Astrocyte (in vitro differentiated cells and primary cell): Measurements from ENCODE around the gene PIK3R1. TPM values are rescaled to one million over a fixed set of nuclear protein-coding genes. Genes with fewer than 3 reads are reported as not detected.

Experiments
- DNase-seq: peaks from one replicate; pipeline ENCODE4 v3.0.0-alpha.2; 2010; ENCODE audit warnings: low read depth
- FAIRE-seq: peaks from 2 replicates; lab custom pipeline; 2011; peaks lifted over from hg19 to GRCh38; lab: Jason Lieb, UNC
- H2AFZ ChIP-seq: 2 replicates; pipeline ENCODE4 v1.6.0; 2012; ENCODE audit warnings: low read depth, low read length, inconsistent platforms
- H3K27ac ChIP-seq: 2 replicates; pipeline ENCODE4 v1.5.1; 2011; ENCODE audit warnings: low read depth, low read length, inconsistent platforms
- H3K27me3 ChIP-seq: 2 replicates; pipeline ENCODE4 v1.6.0; 2011; ENCODE audit warnings: low read length, inconsistent platforms; ENCODE audit not compliant: insufficient read depth
- H3K36me3 ChIP-seq: 2 replicates; pipeline ENCODE4 v1.5.1; 2011; ENCODE audit warnings: low read length, inconsistent platforms; ENCODE audit not compliant: insufficient read depth
- H3K4me1 ChIP-seq: 2 replicates; pipeline ENCODE4 v1.5.1; 2011; ENCODE audit warnings: low read length, inconsistent platforms; ENCODE audit not compliant: insufficient read depth
- H3K4me2 ChIP-seq: 2 replicates; pipeline ENCODE4 v1.6.0; 2012; ENCODE audit warnings: low read length, inconsistent platforms
- H3K4me3 ChIP-seq: 2 replicates; pipeline ENCODE4 v1.5.1; 2011; ENCODE audit warnings: low read depth, mild to moderate bottlenecking, low read length, inconsistent platforms; ENCODE audit not compliant: insufficient read depth
- H3K79me2 ChIP-seq: 2 replicates; pipeline ENCODE4 v1.6.0; 2012; ENCODE audit warnings: mild to moderate bottlenecking, low read length, inconsistent platforms; ENCODE audit not compliant: insufficient read depth
- H3K9ac ChIP-seq: 2 replicates; pipeline ENCODE4 v1.6.0; 2012; ENCODE audit warnings: mild to moderate bottlenecking, low read length, inconsistent platforms
- H3K9me3 ChIP-seq: 2 replicates; pipeline ENCODE4 v1.5.1; 2012; ENCODE audit warnings: low read depth, mild to moderate bottlenecking, low read length, inconsistent platforms; ENCODE audit not compliant: insufficient read depth
- H4K20me1 ChIP-seq: 2 replicates; pipeline ENCODE4 v1.6.0; 2012; ENCODE audit warnings: low read length, inconsistent platforms; ENCODE audit not compliant: insufficient read depth
- H3K27ac Mint-ChIP-seq: one replicate; pipeline ENCODE4 v1.8.0; 2021; ENCODE audit warnings: mild to moderate bottlenecking, mixed read lengths; ENCODE audit not compliant: unreplicated experiment
- H3K27me3 Mint-ChIP-seq: one replicate; pipeline ENCODE4 v1.8.0; 2021; ENCODE audit warnings: low read depth, mixed read lengths; ENCODE audit not compliant: unreplicated experiment
- H3K36me3 Mint-ChIP-seq: one replicate; pipeline ENCODE4 v1.8.0; 2021; ENCODE audit warnings: low read depth, mixed read lengths; ENCODE audit not compliant: unreplicated experiment
- H3K4me1 Mint-ChIP-seq: one replicate; pipeline ENCODE4 v1.8.0; 2021; ENCODE audit warnings: low read depth, mixed read lengths; ENCODE audit not compliant: unreplicated experiment
- H3K4me3 Mint-ChIP-seq: one replicate; pipeline ENCODE4 v1.8.0; 2021; ENCODE audit warnings: mild to moderate bottlenecking, moderate library complexity, mixed read lengths; ENCODE audit not compliant: unreplicated experiment
- H3K9me3 Mint-ChIP-seq: one replicate; pipeline ENCODE4 v1.8.0; 2021; ENCODE audit warnings: mild to moderate bottlenecking, mixed read lengths; ENCODE audit not compliant: unreplicated experiment
- EZH2 ChIP-seq: IDR thresholded peaks from 2 replicates; pipeline ENCODE4 v1.6.1; 2012; ENCODE audit warnings: mild to moderate bottlenecking, low read length, inconsistent platforms; ENCODE audit not compliant: insufficient read depth
- total RNA-seq: library from RNA; stranded (reverse); gene quantifications from 2 replicates; pipeline ENCODE4 v1.2.1, GENCODE V29; 2021
- TF ChIP-seq, protein P1 (sequence below): IDR thresholded peaks from 2 replicates; pipeline ENCODE4 v1.5.1; 2011; ENCODE audit warnings: low read depth, mild to moderate bottlenecking, inconsistent platforms, low read length, moderate library complexity; ENCODE audit not compliant: insufficient read depth

Gene PIK3R1
- total RNA-seq, 1 donor from 2014 or later, result 25.7 TPM

GRCh38 chr5:68176253-68176652 is 39.3 kb upstream of the PIK3R1 start:
- H3K79me2 ChIP-seq, result no peaks in the 10 kb centered on the region
- no peak overlapping the region for H3K9ac ChIP-seq
- no peaks in the 10 kb centered on the region for H4K20me1 ChIP-seq
- no peak for DNase-seq
- no peak overlapping the region for H3K27ac ChIP-seq
- H3K9me3 ChIP-seq, result no peaks in the 10 kb centered on the region
- Mint-ChIP-seq H3K36me3 (no peaks in the 10 kb centered on the region), H3K27me3 (no peaks in the 10 kb centered on the region), H3K27ac (no peak overlapping the region), H3K4me3 (no peak overlapping the region), H3K4me1 (peaks cover 11% of the 10 kb centered on the region), H3K9me3 (peaks cover 2% of the 10 kb centered on the region)
- no peak overlapping the region for H2AFZ ChIP-seq
- no peaks in the 10 kb centered on the region for H3K36me3 ChIP-seq
- no peak overlapping the region for H3K4me2 ChIP-seq
- TF ChIP-seq, protein P1, sequence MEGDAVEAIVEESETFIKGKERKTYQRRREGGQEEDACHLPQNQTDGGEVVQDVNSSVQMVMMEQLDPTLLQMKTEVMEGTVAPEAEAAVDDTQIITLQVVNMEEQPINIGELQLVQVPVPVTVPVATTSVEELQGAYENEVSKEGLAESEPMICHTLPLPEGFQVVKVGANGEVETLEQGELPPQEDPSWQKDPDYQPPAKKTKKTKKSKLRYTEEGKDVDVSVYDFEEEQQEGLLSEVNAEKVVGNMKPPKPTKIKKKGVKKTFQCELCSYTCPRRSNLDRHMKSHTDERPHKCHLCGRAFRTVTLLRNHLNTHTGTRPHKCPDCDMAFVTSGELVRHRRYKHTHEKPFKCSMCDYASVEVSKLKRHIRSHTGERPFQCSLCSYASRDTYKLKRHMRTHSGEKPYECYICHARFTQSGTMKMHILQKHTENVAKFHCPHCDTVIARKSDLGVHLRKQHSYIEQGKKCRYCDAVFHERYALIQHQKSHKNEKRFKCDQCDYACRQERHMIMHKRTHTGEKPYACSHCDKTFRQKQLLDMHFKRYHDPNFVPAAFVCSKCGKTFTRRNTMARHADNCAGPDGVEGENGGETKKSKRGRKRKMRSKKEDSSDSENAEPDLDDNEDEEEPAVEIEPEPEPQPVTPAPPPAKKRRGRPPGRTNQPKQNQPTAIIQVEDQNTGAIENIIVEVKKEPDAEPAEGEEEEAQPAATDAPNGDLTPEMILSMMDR, result no peak
- no peak for TF ChIP-seq EZH2
- FAIRE-seq, result no peak
- no peak overlapping the region for H3K4me3 ChIP-seq
- H3K4me1 ChIP-seq, result no peaks in the 10 kb centered on the region
- H3K27me3 ChIP-seq, result no peaks in the 10 kb centered on the region

DNA sequence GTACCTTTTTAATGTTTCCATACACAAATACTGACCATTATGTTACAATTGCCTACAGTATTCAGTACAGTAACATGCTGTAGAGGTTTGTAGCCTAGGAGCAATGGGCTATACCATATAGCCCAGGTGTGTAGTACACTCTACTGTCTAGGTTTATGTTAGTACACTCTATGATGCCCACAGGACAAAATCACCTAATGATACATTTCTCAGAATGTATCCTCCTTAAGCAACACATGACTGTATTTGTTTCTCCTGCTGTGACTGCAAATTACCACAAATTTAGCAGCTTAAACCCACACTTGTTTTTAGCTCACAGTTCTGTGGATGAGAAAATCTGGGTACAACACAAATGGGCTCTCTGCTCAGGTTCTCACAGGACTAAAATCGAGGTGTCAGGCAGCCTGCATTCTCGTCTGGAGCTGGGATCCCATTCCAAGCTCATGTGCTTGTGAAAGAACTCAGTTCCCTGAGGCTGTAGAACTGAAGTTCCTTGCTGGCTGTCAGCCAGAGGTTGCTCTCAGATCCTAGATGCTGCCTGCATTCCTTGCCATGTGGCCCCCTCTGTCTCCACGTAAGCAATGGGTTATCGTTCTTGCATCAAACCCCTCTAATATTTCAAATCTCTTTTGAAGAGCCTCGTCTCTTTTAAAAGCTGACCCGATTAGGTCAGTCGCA is 38.6 kb upstream of the PIK3R1 start:
- Histone ChIP-seq H3K27me3 (no peaks in the 10 kb centered on the region), H3K9me3 (no peaks in the 10 kb centered on the region), H3K4me2 (no peak overlapping the region), H3K79me2 (no peaks in the 10 kb centered on the region), H3K27ac (no peak overlapping the region), H3K4me1 (no peaks in the 10 kb centered on the region), H2AFZ (no peak overlapping the region), H3K36me3 (no peaks in the 10 kb centered on the region), H3K4me3 (no peak overlapping the region), H3K9ac (no peak overlapping the region), H4K20me1 (no peaks in the 10 kb centered on the region)
- Mint-ChIP-seq H3K9me3 (peaks cover 2% of the 10 kb centered on the region), H3K27ac (no peak overlapping the region), H3K4me1 (peaks cover 8% of the 10 kb centered on the region), H3K4me3 (no peak overlapping the region), H3K27me3 (peaks cover under 1% of the 10 kb centered on the region), H3K36me3 (no peaks in the 10 kb centered on the region)
- no peak for TF ChIP-seq EZH2
- TF ChIP-seq, protein P1, result no peak
- no peak for FAIRE-seq
- DNase-seq, result no peak

GRCh38 chr5:68177676-68178075 is 37.9 kb upstream of the PIK3R1 start:
- no peak overlapping the region for H3K4me2 ChIP-seq
- TF ChIP-seq EZH2, result no peak
- TF ChIP-seq, protein P1, result no peak
- no peaks in the 10 kb centered on the region for H4K20me1 ChIP-seq
- FAIRE-seq (no peak), DNase-seq (no peak)
- no peaks in the 10 kb centered on the region for H3K4me1 ChIP-seq
- Mint-ChIP-seq H3K9me3 (peaks cover 2% of the 10 kb centered on the region), H3K27me3 (peaks cover 2% of the 10 kb centered on the region), H3K4me1 (peaks cover 8% of the 10 kb centered on the region), H3K27ac (no peak overlapping the region), H3K36me3 (no peaks in the 10 kb centered on the region), H3K4me3 (no peak overlapping the region)
- H2AFZ ChIP-seq, result no peak overlapping the region
- H3K79me2 ChIP-seq, result no peaks in the 10 kb centered on the region
- H3K27me3 ChIP-seq, result no peaks in the 10 kb centered on the region
- no peaks in the 10 kb centered on the region for H3K36me3 ChIP-seq
- H3K4me3 ChIP-seq, result no peak overlapping the region
- H3K9me3 ChIP-seq, result no peaks in the 10 kb centered on the region
- no peak overlapping the region for H3K9ac ChIP-seq
- H3K27ac ChIP-seq, result no peak overlapping the region
